CD4-positive, alpha-beta T cell treated with Interleukin-6 at 100 ng/mL for 8 hours (primary cell): ENCODE measurements around the gene TMEM202.
"Not testable (repeated sequence)": the region's sequence is repeated elsewhere in the genome, so short reads cannot be mapped to it uniquely, and the experiment has no call there.

Experiments
- DNase-seq: peaks from one replicate; pipeline ENCODE4 v3.0.0-alpha.2; 2020; ENCODE audit warnings: mixed read lengths, low spot score

Gene TMEM202

GRCh38 chr15:72397796-72398588, at the start of gene TMEM202:
TSS of gene TMEM202 (plus strand) at chr15:72398305. CDS start at chr15:72398327, 22 bp downstream.
- DNase-seq, result no peak

DNA sequence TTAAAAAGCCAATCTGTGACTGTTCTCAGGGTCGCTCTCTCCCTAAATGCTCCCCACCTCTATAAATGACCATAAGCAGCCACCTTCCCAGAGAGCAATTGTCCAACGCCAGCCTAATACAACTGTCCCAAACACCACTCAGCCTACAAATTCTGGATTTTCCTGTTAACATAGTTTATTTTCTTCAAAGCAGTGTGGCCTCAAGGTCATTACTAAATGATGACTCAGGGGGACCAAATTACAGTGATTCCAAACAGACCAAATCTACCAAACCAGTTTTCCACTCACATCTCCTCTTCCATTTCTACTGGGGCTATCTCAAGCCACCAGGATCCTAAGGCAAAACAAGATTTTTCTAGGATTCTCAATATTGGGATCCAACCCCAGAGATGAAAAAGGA, 44.8 kb upstream of the TMEM202 start:
- DNase-seq, result no peak

DNA sequence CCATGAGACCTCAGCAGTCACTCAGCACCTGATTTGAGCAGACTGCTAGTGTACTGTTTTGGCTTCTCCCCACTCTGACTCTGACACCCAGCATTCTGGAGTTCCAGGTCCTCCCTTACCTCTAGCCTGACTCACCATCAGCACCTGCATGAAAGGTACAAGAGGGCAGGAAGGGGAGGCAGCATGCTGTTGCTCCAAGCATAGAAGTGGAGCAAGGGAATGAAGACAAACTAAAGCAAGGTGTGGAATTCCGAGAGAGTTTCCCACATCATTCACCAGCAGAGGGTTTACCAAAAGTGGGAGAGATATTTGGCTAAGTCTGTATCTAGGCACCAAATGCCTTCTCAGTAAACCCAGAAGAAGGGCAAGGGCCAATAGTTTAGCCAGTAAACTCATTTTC, 43.6 kb upstream of the TMEM202 start:
- no peak for DNase-seq

GRCh38 chr15:72358121-72358520, 40.0 kb upstream of the TMEM202 start:
- no peak for DNase-seq

DNA sequence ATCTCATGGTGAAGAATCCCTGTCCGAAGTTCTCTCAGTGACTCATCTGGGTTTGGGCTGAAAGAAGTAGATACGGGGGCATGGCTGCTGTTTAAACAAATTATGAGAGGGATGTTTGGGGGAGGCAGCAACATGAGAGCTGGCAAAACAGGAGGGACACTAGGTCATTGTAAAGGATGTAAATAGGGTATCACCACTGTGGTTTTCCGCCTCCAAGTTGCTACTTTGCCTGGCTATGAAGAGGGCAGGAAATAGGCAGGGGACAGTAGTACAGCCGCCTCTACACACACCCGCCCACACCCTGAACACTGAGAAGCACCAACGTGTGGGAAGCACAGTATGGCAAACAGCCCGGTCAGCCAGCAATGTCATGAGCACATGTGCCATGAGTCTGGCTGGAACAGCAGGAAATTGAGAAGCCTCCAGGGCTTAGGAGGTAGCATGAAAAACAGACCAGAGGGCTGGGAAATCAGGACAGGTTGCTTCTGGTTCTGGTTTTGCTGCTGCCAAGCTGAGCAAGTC, 39.4 kb upstream of the TMEM202 start:
- DNase-seq, result no peak

DNA sequence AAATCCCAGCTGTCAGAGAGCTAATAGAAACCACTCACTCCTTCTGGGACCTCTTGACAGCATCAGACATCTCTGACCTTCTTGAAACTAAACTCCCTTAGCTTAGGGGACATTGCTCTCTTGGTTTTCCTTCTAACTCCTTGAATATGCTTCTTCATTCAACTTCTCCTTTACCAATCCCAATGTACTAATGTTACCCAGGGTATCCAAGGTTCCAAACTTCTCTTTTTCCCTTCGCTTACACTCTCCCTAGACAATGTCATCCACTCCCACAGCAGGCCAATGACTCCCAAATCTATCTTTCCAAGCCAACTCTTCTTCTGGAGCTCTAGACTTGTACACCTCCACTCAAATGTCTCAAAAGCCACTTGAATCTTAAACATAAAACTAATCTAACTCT, 36.9 kb upstream of the TMEM202 start:
- DNase-seq, result no peak

DNA sequence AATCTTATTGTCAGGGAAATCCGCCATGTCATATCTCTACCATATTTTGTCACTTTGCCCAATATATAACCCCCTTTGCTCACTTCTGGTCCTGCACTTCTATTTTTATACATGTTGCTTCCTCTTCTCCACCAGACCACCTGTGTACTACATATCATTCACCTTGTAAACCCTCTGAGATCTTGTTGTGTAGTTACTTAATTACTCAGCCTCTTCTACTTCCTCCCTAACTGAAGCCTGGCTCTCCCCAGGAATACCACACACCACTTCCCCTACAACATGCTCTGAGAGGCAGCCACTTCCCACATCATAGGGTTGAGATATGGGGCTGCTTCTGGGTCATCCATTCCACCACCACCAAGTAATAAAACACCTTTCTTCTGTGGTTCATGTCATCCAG, 32.3 kb upstream of the TMEM202 start:
- DNase-seq, result peak; percentile 46

DNA sequence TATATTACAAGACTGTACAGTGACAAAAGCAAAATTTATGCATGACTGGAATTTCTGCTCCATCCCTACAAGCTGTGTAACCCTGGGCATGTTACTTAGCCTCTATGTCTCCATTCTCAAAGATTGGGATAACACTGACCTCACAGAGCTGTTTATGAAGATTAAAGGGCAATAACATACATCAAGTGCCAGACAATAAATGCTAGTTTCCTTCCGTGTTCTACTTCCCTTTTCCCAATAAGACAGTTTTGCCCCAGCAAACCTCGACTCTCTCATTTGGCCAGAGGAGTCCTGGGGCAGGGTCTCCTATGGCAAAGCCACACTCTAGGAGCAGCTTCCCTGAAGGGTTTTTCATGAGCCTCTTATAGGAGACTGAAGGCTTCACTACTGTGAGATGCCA, 29.8 kb upstream of the TMEM202 start:
- DNase-seq, result no peak

DNA sequence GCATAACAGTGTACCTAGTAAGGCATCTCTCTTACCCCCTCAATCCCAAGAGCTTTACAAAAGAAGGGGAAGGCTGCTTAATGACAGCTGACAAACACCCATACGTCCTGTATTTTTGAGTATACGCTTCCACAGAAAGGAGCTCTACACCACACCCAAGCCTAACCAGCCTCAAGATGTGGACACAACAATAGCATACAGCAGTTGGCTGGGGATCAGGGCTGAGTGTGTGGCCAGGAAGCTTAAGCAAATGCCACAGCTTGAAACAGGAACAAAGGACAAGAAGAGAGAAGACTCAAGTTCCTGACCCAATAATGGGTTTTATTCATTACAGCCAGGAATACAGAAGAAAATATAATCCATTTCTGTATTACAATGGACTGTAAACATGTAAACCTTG, 29.2 kb upstream of the TMEM202 start:
- DNase-seq, result no peak

- no peak for DNase-seq
Measured at GRCh38 chr15:72369964-72370363, 28.1 kb upstream of the TMEM202 start.

DNA sequence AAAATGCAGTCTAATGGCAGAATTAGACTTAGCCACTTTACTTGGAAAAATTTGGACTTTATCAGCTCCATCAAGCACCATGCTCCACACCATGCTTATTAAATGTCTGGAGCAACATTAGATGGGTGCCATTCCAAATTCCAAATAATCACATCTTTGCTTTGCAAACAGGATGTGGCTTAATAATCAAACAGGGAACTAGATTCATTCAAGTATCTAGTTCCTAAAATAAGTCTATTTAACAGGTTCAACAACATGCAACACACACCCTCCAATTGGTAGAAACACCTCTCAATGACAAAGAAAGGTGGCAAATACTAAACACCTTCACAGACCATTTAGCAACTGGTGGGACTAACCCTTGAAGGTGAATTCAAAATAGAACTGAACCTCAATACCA, 25.7 kb upstream of the TMEM202 start:
- no peak for DNase-seq

DNA sequence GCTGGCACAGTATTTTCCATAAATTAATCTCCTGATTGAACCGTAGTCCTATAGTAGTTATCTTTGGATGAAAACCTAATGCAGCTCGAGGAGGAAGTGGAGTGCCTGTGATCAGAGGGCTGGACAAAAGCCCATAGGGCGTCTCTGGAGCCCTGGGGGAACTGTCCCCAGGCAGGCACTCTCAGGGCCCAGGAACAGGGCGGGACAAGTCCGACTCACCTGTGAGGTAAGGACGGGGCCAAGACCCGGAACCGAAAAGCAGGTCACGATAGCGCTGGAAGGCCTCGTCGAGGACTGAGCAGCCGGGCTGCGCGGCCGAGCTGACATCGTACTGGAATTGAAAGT, 22.6 kb upstream of the TMEM202 start:
- peak; percentile 45 for DNase-seq

- DNase-seq, result peak; percentile 89
Measured at GRCh38 chr15:72375846-72376581, 22.1 kb upstream of the TMEM202 start, which contains the start of gene HEXA. TSS of gene HEXA (minus strand) at chr15:72376014. CDS start at chr15:72375972, 42 bp downstream.

- no peak for DNase-seq
Measured at GRCh38 chr15:72377331-72377730, 20.8 kb upstream of the TMEM202 start.

DNA sequence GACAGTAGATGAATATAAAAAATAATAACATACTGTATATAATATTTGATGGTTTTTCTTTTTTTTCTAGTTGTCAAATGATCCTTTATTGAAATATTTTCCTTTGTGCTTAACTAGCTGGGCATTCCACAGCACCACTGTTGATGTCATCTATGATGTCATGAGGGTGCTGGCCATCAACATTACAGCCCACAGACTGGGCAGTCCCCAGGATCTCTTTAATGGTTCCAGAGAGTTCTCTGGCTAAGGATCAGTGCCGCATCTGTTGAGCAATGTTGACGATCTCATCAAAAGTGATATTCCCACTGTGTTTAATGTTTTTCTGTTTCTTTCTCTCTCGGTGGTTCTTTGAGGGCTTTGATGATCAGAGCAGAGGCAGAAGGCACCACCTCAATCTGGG, 19.0 kb upstream of the TMEM202 start:
- not testable (repeated sequence) for DNase-seq

DNA sequence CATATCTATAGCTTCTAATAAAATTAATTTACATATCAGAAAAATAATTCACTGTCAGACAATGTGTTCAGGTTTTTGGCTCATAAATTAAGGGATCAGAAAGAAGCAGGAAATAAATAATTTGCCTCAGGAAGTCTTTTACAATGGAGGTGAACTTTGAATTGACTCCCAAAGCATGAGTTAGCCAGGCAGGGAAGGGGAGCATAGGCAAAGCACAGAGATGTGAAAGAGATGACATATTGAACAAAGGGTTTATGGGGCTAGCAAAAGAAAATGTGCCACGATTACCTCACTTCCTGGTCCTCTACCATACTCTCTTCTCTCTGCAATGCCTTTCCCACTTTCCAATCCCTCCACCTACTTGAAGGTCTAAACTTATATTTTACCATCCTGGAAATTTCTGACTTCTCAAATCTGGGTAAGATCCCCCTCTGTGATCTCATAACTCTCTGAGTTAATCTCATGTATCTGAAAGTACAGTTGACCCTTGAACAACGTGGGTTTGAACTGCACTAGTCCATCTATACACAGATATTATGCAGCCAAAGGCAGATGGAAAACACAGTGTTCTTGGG, 18.2 kb upstream of the TMEM202 start:
- no peak for DNase-seq

- no peak for DNase-seq
Measured at GRCh38 chr15:72380743-72381142, 17.4 kb upstream of the TMEM202 start.

DNA sequence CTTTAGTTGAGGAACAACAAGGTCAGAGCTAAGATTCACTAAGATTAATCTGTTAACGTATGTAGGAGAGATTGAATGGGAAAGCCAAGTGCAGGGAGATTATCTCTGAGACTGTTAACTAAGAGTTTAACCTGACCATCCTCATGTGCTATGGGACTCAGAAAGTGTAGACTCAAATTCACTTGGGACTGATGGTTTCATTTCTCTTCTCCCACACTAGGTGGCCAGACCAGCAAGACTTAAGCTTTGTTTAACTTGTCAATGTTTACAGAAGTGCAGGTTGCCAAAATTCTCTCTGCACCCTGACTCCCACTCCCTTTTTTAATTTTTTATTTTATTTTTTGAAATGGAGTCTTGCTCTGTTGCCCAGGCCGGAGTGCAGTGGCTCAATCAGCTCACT, 16.0 kb upstream of the TMEM202 start:
- DNase-seq, result no peak

DNA sequence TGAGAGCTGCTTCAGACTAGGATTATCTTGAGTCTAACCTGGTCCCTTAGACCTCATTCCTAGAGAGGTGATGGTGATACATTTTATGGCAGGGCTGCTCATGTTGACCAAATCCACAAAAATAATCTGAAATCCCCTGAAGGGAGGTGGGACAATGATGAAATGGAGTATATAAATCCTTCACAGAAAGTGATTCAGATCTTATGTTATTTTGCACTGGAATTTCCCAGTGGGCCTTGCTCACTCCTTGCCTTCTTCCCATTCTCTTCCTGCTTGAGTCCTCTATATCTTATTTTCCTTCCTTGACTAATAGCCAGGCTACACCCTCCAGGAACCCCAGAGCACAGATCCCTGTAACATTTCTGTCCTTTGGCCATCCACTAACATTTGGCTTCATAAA, 10.4 kb upstream of the TMEM202 start:
- DNase-seq, result no peak

GRCh38 chr15:72389231-72389630, 8.9 kb upstream of the TMEM202 start:
- DNase-seq, result no peak

- DNase-seq, result not testable (repeated sequence)
Measured at GRCh38 chr15:72396331-72396730, 1.8 kb upstream of the TMEM202 start.

DNA sequence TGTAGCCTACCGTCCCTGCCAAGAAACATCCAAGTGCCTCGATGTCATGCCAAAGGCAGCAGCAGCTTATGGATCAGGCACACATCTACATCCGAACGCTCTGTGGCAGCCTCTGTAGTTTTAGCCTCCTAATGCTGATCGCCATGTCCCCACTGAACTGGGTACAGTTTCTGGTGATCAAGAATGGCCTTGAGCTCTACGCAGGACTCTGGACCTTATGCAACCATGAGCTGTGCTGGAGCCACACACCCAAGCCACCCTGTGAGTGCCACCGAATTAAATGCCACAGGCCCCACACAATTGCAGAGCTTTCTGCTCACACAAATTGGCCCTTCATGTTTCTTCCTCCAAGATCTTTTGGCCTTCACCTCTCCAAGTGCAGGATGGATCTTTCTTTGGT, 543 bp downstream of the TMEM202 start:
- DNase-seq, result no peak

GRCh38 chr15:72402726-72403125, 4.6 kb downstream of the TMEM202 start:
- DNase-seq, result no peak
